OCI-LY7 (cell line): ENCODE measurements around the gene SMPDL3A.

Experiments used
- CTCF ChIP-seq: fragments of 200-600 bp; sonication (generic); conservative IDR thresholded peaks from 2 replicates; pipeline ENCODE4 v1.5.1; 2014; ENCODE audit warnings: mild to moderate bottlenecking, antibody characterized with exemption, low read length, moderate library complexity, mixed read lengths
- EZH2phosphoT487 ChIP-seq: fragments of 200-600 bp; sonication (generic); IDR thresholded peaks from 2 replicates; pipeline ENCODE4 v1.6.1; 2018; ENCODE audit warnings: low read depth, borderline replicate concordance, mild to moderate bottlenecking, mixed run types, antibody characterized with exemption, low read length, moderate library complexity, mixed read lengths

- TF ChIP-seq CTCF: no peak
- TF ChIP-seq EZH2phosphoT487: no peak
Observed at GRCh38 chr6:122809001-122809400, 19.9 kb downstream of the SMPDL3A start.
